Endothelial cell of umbilical vein (primary cell): Measurements from ENCODE around the gene ADAT3. TPM values are rescaled to one million over a fixed set of nuclear protein-coding genes. Genes with fewer than 3 reads are reported as not detected.

ENCODE experiments used
- BruUV-seq: library from RNA; stranded (reverse); fragments of 400-500 nt; replicated peaks from 2 replicates; lab custom pipeline; 2021; lab: Mats Ljungman, UMichigan
- CTCF ChIA-PET: fragments of 300-600, 350-600 bp; sonication (Branson Sonifier 250); formaldehyde crosslinking; loops from one replicate; lab custom pipeline; 2021; ENCODE audit warnings: antibody characterized with exemption, inconsistent platforms; lab: Charles Lee
- POLR2A ChIA-PET: fragments of 300-600, 350-600 bp; sonication (Branson Sonifier 250); formaldehyde crosslinking; loops from one replicate; lab custom pipeline; 2021; ENCODE audit warnings: antibody characterized with exemption, inconsistent platforms; lab: Charles Lee
- DNase-seq: peaks from one replicate; pipeline ENCODE4 v3.0.0-alpha.2; 2011; ENCODE audit warnings: low read depth, low spot score
- FAIRE-seq: peaks from 2 replicates; lab custom pipeline; 2011; peaks lifted over from hg19 to GRCh38; lab: Jason Lieb, UNC
- H2AFZ ChIP-seq: 2 replicates; pipeline ENCODE4 v1.6.0; 2012; ENCODE audit warnings: low read depth, low read length, control low read depth, inconsistent platforms
- H3K27ac ChIP-seq: 2 replicates; pipeline ENCODE4 v1.5.1; 2011; ENCODE audit warnings: low read depth, mild to moderate bottlenecking, control low read depth, low read length, moderate library complexity; ENCODE audit not compliant: insufficient read depth
- H3K27me3 ChIP-seq, 2 experiments: 2 replicates each; pipeline versions ENCODE4 v1.6.0 to v1.6.1; 2011; ENCODE audit warnings: low read length in 2 of 2, mixed read lengths in 1 of 2; ENCODE audit not compliant: control insufficient read depth in 2 of 2, insufficient read depth in 2 of 2
- H3K36me3 ChIP-seq, 2 experiments: 2 replicates in 1 of 2; 3 replicates in 1 of 2; pipeline ENCODE4 v1.5.1; 2011; ENCODE audit warnings: low read length in 2 of 2, mild to moderate bottlenecking in 1 of 2, moderate library complexity in 1 of 2; ENCODE audit not compliant: control insufficient read depth in 2 of 2, insufficient read depth in 2 of 2; ENCODE audit errors: extremely low read depth in 1 of 2
- H3K4me1 ChIP-seq: 3 replicates; pipeline ENCODE4 v1.5.1; 2011; ENCODE audit warnings: mild to moderate bottlenecking, low read length; ENCODE audit not compliant: control insufficient read depth, insufficient read depth; ENCODE audit errors: extremely low read depth
- H3K4me2 ChIP-seq: 2 replicates; pipeline ENCODE4 v1.6.1; 2011; ENCODE audit warnings: low read length, control low read depth, mixed read lengths; ENCODE audit not compliant: insufficient read depth
- H3K4me3 ChIP-seq, 3 experiments: fragments of 200-600 bp in 1 of 3; sonication (generic), shearing (Covaris generic) in 1 of 3; replicated peaks in 1 of 3; 2 replicates each; pipeline ENCODE4 v1.5.1; 2011 to 2016; ENCODE audit warnings: control low read depth in 3 of 3, low read length in 3 of 3, mild to moderate bottlenecking in 2 of 3, inconsistent platforms in 1 of 3, low read depth in 1 of 3, moderate library complexity in 1 of 3; ENCODE audit not compliant: insufficient read depth in 1 of 3
- H3K79me2 ChIP-seq: 2 replicates; pipeline ENCODE4 v1.6.0; 2012; ENCODE audit warnings: low read length, inconsistent platforms; ENCODE audit not compliant: control insufficient read depth, insufficient read depth
- H3K9ac ChIP-seq: replicated peaks from 2 replicates; pipeline ENCODE3; 2011; ENCODE audit warnings: low read length, control low read depth; ENCODE audit not compliant: insufficient read depth; ENCODE audit errors: extremely low read depth
- H3K9me1 ChIP-seq: replicated peaks from 3 replicates; pipeline ENCODE4 v1.6.0; 2011; ENCODE audit warnings: mild to moderate bottlenecking, low read length; ENCODE audit not compliant: control insufficient read depth, insufficient read depth; ENCODE audit errors: extremely low read depth
- H3K9me3 ChIP-seq: replicated peaks from 2 replicates; pipeline ENCODE4 v1.5.1; 2012; ENCODE audit warnings: low read length, inconsistent platforms; ENCODE audit not compliant: control insufficient read depth, insufficient read depth
- H4K20me1 ChIP-seq: replicated peaks from 2 replicates; pipeline ENCODE3; 2011; ENCODE audit warnings: mild to moderate bottlenecking, low read length; ENCODE audit not compliant: control insufficient read depth, insufficient read depth; ENCODE audit errors: extremely low read depth
- FOS ChIP-seq: IDR thresholded peaks from 2 replicates; pipeline ENCODE4 v1.6.1; 2011; ENCODE audit warnings: mild to moderate bottlenecking, low read length, moderate library complexity, borderline replicate concordance; ENCODE audit not compliant: insufficient read depth
- GATA2 ChIP-seq: IDR thresholded peaks from 2 replicates; pipeline ENCODE4 v1.7.0; 2011; ENCODE audit warnings: low read depth, mild to moderate bottlenecking, moderate library complexity, mixed read lengths, low read length; ENCODE audit not compliant: insufficient read length, insufficient read depth
- JUN ChIP-seq: IDR thresholded peaks from 2 replicates; pipeline ENCODE4 v1.6.1; 2011; ENCODE audit warnings: borderline replicate concordance, low read depth; ENCODE audit not compliant: insufficient read length, insufficient read depth
- POLR2A ChIP-seq: IDR thresholded peaks from 2 replicates; pipeline ENCODE4 v1.6.1; 2012; ENCODE audit warnings: low read depth, mild to moderate bottlenecking, control low read depth, low read length
- dilution Hi-C: fragments of 300-500 bp; cut with MboI; formaldehyde crosslinking; loops from one replicate; pipeline ENCODE4 v1.15.0; 2019; ENCODE audit warnings: low sequenced_read_pairs; ENCODE audit not compliant: extremely low pct_ligation_motif_present
- intact Hi-C: fragments of 100-400 bp; cut with micrococcal nuclease; formaldehyde crosslinking; loops from one replicate; pipeline ENCODE4 v1.10.0; 2022
- polyA plus RNA-seq, 4 experiments: library from polyadenylated mRNA; depleted of rRNA in 3 of 4; stranded (reverse) in 3 of 4; unstranded in 1 of 4; fragments of >200 nt; gene quantifications; 2 replicates each; pipeline versions ENCODE4 v1.2.1 to v1.2.3, GENCODE V29; 2011 to 2012; ENCODE audit warnings: missing spikeins in 1 of 4
- total RNA-seq: library from RNA; stranded (reverse); gene quantifications from 2 replicates; pipeline ENCODE4 v1.2.3, GENCODE V29; 2021
- TF ChIP-seq, protein P1 (sequence below), 2 donors: IDR thresholded peaks; 1 replicate in 1 of 2; 2 replicates in 1 of 2; pipeline ENCODE4 v1.5.1; 2011; ENCODE audit warnings: low read length in 2 of 2, mild to moderate bottlenecking in 2 of 2, moderate library complexity in 2 of 2, control low read depth in 1 of 2, inconsistent platforms in 1 of 2, low read depth in 1 of 2; ENCODE audit not compliant: insufficient read depth in 1 of 2; ENCODE audit errors: extremely low read depth in 1 of 2

The ADAT3 gene
- total and polyA plus RNA-seq, 2 donors (not counting 3 experiments of a cell fraction or from before 2014, with no cell fraction given) = 5.7 to 11.7 TPM

DNA sequence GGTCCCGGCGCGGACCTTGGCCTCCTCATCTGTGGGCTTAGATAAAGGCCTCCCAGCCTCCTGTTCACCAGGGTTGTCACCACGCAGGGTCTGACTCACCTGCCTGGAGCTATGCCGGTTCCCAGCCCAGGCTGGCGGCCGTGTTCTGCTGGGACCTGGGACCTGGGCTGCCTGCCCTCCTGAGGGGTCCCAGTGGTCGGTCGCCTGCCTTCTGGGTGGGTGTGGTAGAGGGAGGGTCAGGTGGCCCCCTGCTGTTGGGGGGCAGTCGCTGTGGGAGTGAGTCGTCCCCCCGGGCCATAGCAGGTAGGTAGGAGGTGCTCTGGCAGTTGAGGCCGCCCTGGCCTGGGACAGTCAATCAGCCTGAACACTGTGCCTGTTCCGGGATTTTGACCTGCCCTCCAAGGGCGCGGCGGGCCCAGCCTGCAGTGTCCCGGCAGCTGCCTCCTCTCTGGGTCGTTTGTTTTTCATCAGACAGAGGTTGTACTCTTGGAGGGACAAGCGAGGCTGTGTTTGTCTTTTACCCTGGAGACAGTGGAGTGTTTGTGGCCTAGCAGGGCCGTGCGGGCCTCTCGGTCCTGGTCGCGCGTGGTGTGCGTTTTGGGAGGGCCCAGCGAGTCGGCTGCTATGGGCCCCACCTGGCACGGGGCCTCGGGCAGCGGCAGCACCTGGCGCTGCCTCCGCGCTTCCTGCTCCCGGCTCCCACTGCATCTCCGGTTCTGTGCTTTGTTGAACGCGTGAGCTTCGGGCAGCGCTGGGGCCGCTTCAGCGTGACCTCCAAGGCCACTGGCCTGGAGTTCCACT lies 2.6 kb downstream of the ADAT3 start:
- ChIA-PET POLR2A (no interaction called here), CTCF (no interaction called here)
- no peak overlapping the region for H3K27ac ChIP-seq
- DNase-seq (no peak), FAIRE-seq (no peak)
- peaks cover 54% of the 10 kb centered on the region for H3K79me2 ChIP-seq
- H3K27me3 ChIP-seq = no peaks in the 10 kb centered on the region
- no peak overlapping the region for H3K9ac ChIP-seq
- H3K4me1 ChIP-seq = no peaks in the 10 kb centered on the region
- BruUV-seq = no TSS peak
- no peak overlapping the region for H3K4me2 ChIP-seq
- no peaks in the 10 kb centered on the region for H3K9me3 ChIP-seq
- no peaks in the 10 kb centered on the region for H3K9me1 ChIP-seq
- no peak overlapping the region for H2AFZ ChIP-seq
- H3K4me3 ChIP-seq = no peak overlapping the region
- peaks cover 0 to under 1% of the 10 kb centered on the region in 2 experiments for H3K36me3 ChIP-seq
- no peaks in the 10 kb centered on the region for H4K20me1 ChIP-seq
- dilution Hi-C loops (no loop called here), intact Hi-C loops (no loop called here)
- TF ChIP-seq, protein P1, sequence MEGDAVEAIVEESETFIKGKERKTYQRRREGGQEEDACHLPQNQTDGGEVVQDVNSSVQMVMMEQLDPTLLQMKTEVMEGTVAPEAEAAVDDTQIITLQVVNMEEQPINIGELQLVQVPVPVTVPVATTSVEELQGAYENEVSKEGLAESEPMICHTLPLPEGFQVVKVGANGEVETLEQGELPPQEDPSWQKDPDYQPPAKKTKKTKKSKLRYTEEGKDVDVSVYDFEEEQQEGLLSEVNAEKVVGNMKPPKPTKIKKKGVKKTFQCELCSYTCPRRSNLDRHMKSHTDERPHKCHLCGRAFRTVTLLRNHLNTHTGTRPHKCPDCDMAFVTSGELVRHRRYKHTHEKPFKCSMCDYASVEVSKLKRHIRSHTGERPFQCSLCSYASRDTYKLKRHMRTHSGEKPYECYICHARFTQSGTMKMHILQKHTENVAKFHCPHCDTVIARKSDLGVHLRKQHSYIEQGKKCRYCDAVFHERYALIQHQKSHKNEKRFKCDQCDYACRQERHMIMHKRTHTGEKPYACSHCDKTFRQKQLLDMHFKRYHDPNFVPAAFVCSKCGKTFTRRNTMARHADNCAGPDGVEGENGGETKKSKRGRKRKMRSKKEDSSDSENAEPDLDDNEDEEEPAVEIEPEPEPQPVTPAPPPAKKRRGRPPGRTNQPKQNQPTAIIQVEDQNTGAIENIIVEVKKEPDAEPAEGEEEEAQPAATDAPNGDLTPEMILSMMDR (IDR thresholded peaks at IDR 0.05; ENCODE audit: extremely low read depth in 1 of 2, insufficient read depth in 1 of 2, low read depth in 1 of 2, low read length in 2 of 2) = no peak
- TF ChIP-seq POLR2A = no peak
- no peak for TF ChIP-seq FOS
- TF ChIP-seq JUN = no peak
- no peak for TF ChIP-seq GATA2
